Fibroblast of pulmonary artery (primary cell): Measurements from ENCODE around the gene DGKD.

Experiments
- DNase-seq: peaks from one replicate; pipeline ENCODE4 v3.0.0-alpha.2; 2010; ENCODE audit warnings: low read depth
- H3K4me3 ChIP-seq: replicated peaks from 2 replicates; pipeline ENCODE4 v1.5.1; 2011; ENCODE audit warnings: low read depth, mild to moderate bottlenecking, control low read depth, low read length, moderate library complexity
- CTCF ChIP-seq: IDR thresholded peaks from 2 replicates; pipeline ENCODE4 v1.5.1; 2011; ENCODE audit warnings: mild to moderate bottlenecking, control low read depth, low read length, inconsistent platforms; ENCODE audit errors: missing control alignments

Gene DGKD, protein sequence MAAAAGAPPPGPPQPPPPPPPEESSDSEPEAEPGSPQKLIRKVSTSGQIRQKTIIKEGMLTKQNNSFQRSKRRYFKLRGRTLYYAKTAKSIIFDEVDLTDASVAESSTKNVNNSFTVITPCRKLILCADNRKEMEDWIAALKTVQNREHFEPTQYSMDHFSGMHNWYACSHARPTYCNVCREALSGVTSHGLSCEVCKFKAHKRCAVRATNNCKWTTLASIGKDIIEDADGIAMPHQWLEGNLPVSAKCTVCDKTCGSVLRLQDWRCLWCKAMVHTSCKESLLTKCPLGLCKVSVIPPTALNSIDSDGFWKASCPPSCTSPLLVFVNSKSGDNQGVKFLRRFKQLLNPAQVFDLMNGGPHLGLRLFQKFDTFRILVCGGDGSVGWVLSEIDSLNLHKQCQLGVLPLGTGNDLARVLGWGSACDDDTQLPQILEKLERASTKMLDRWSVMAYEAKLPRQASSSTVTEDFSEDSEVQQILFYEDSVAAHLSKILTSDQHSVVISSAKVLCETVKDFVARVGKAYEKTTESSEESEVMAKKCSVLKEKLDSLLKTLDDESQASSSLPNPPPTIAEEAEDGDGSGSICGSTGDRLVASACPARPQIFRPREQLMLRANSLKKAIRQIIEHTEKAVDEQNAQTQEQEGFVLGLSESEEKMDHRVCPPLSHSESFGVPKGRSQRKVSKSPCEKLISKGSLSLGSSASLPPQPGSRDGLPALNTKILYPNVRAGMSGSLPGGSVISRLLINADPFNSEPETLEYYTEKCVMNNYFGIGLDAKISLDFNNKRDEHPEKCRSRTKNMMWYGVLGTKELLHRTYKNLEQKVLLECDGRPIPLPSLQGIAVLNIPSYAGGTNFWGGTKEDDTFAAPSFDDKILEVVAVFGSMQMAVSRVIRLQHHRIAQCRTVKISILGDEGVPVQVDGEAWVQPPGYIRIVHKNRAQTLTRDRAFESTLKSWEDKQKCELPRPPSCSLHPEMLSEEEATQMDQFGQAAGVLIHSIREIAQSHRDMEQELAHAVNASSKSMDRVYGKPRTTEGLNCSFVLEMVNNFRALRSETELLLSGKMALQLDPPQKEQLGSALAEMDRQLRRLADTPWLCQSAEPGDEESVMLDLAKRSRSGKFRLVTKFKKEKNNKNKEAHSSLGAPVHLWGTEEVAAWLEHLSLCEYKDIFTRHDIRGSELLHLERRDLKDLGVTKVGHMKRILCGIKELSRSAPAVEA

DNA sequence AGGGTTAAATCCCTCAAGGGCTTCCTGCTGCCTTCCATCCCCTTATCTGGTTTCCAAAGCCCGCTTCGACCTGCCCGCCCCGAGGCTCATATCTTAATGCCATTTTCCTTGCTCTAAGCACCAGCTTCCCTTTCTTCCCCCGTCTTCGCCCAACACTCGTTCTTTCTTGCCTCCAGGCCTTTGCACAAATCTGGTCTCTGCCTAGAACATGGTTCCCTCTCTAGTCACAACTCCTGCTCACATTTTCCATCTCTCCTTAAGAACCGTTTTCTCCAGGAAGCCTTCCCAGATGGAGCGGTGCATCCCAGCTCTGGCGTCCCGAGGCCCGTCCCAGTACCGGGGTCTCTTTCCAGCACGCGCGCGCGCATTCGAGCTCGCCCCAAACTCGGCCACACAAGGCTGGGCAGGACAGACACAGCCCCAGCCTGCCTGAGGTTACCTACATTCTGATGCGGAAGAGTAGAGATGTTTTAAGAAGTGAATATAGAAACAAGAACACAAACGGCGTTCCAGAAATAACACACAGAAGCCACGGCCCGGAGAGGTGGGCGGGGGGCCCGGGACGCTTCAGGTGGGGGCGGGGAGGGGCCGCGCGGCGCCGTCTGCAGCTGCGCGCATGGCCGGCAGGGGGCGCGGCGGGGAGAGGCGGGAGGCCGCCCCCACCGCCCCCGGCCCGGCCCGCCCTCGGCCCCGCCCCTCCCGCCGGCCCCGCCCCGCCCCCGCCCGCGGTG lies at the start of gene DGKD:
TSS of gene DGKD (plus strand) at position 726 of the 731 bp plus-strand sequence. CDS start 25 bp downstream, outside the sequence.
- TF ChIP-seq CTCF = no peak
- DNase-seq = peak; percentile 37
- peak within 1 kb of the TSS; percentile 73 for H3K4me3 ChIP-seq

DNA sequence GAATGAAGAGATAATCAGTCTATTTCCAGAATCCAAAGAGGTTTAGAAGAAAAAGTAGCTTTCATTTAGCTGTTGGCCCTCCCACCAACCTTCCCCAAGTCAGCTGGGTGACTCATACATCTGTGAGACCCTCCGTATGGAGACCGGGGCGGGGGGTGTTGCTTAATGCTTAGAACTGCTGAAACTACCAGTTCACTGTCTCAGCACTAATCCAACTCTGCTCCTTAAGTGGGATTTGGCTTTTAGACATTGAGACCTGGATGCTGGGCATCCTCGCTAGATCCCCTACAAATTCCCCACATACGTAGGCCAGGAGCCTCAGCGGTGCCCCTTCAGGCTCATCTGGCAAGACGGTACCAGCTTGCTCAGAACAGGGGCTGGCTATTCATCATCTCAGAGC lies 46.7 kb upstream of the DGKD start, which contains the start of gene SAG:
TSS of gene SAG (plus strand) at position 252 of the 400 bp plus-strand sequence. CDS start 1,374 bp downstream, outside the sequence.
- no peak for TF ChIP-seq CTCF
- H3K4me3 ChIP-seq = no peak within 1 kb of the TSS
- no peak for DNase-seq

GRCh38 chr2:233311241-233311926 lies 42.9 kb upstream of the DGKD start:
- DNase-seq = no peak
- no peak for TF ChIP-seq CTCF
- H3K4me3 ChIP-seq = no peak overlapping the region

DNA sequence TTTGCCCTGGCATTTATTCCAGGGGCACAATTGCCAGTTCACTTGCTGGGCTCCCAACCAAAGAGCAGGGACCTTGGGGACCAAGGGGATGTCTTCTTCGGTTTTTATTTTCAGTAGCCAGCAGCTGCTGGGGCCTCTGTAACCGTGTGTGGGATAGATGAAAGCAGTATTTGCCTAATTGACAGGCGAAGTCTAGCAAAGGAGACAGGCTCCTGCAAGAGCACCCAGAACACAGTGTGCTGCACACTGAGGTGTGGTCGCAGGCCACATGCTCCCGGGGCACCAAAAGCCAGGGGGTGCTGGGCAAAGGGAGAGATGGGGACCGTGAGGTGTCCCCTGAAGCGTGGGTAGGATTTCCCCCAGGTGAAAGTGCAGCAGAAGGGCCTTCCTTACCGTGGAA lies 41.4 kb upstream of the DGKD start:
- DNase-seq = no peak
- no peak overlapping the region for H3K4me3 ChIP-seq
- no peak for TF ChIP-seq CTCF

DNA sequence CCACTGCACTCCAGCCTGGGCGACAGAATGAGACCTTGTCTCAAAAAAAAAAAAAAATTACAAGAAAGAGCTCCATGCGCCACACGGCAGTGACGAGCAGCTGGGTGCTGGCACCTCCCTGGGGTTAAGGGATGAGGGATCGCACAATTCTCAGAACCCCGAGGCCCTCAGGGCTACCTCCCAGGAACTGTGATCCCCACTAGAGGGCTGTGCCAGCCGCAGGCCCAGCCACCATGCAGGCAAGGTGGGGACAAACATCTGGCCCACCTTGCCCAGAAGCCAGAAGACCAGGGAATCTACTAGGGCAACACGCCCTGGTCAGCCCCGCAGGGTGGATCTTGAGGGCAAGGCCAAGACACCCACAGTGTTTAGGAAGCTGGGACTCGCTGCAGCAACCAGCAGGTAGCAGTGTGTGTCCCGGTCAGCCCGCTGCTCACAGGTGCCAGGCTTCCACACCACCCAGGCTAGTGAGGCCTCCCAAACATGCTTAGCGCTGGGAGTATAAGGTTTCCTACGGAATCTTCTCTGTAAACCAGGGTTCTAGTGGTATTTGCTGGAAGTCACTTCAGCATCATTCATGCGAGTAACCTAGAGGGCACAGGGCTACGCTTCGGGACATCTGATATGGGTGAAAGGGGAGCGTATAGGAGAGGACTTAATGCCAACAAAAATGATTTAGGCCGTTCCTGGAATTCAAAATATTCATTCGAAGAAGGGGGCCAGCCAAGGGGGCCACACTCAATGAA lies 39.9 kb upstream of the DGKD start:
- DNase-seq = no peak
- no peak for TF ChIP-seq CTCF
- H3K4me3 ChIP-seq = no peak overlapping the region
